GM19023 (cell line): ENCODE data around the gene FNBP1.
"Not testable (repeated sequence)": the region's sequence is repeated elsewhere in the genome, so short reads cannot be mapped to it uniquely, and the experiment has no call there.

Experiments
- ATAC-seq: cut with Tn5 transposase; IDR thresholded peaks from one replicate; pipeline ENCODE4 v1.9.1; 2021; ENCODE audit warnings: mild to moderate bottlenecking, moderate library complexity; ENCODE audit not compliant: unreplicated experiment

The FNBP1 gene

GRCh38 chr9:129897263-129897662 is 145.7 kb downstream of the FNBP1 start:
- ATAC-seq, result no peak

GRCh38 chr9:129895376-129896268 is 147.4 kb downstream of the FNBP1 start:
- ATAC-seq, result no peak

- ATAC-seq, result no peak
Measured at GRCh38 chr9:129894120-129894823, 148.7 kb downstream of the FNBP1 start.

- ATAC-seq, result no peak
Measured at GRCh38 chr9:129891569-129891968, 151.4 kb downstream of the FNBP1 start.

- ATAC-seq, result not testable (repeated sequence)
Measured at GRCh38 chr9:129890718-129891299, 152.2 kb downstream of the FNBP1 start.

GRCh38 chr9:129889941-129890717 is 152.9 kb downstream of the FNBP1 start:
- no peak for ATAC-seq

GRCh38 chr9:129889122-129889940 is 153.7 kb downstream of the FNBP1 start:
- ATAC-seq, result no peak

GRCh38 chr9:129888293-129889121 is 154.5 kb downstream of the FNBP1 start:
- peak; percentile 58 for ATAC-seq

GRCh38 chr9:129887334-129888292 is 155.4 kb downstream of the FNBP1 start:
- no peak for ATAC-seq

GRCh38 chr9:129886226-129887174 is 156.5 kb downstream of the FNBP1 start:
- ATAC-seq, result no peak

GRCh38 chr9:129885670-129886106 is 157.3 kb downstream of the FNBP1 start:
- ATAC-seq, result peak; percentile 33

GRCh38 chr9:129885018-129885669 is 157.8 kb downstream of the FNBP1 start:
- ATAC-seq, result no peak

- ATAC-seq, result peak; percentile 43
Measured at GRCh38 chr9:129884220-129885017, 158.6 kb downstream of the FNBP1 start.

GRCh38 chr9:129881547-129882324 is 161.3 kb downstream of the FNBP1 start:
- ATAC-seq, result no peak
